Mesendoderm (in vitro differentiated cells): ENCODE measurements around the gene ALDH1L1.

Experiments used
- DNase-seq: peaks from one replicate; pipeline ENCODE4 v3.0.0; 2013
- H2AK5ac ChIP-seq: 2 replicates; pipeline ENCODE4 v1.6.1; 2013; ENCODE audit warnings: low read length, inconsistent platforms
- H2BK120ac ChIP-seq: 2 replicates; pipeline ENCODE4 v1.6.1; 2013; ENCODE audit warnings: low read depth, mild to moderate bottlenecking, low read length, moderate library complexity, mixed read lengths
- H2BK15ac ChIP-seq: replicated peaks from 2 replicates; pipeline ENCODE4 v1.6.1; 2013; ENCODE audit warnings: low read depth, mild to moderate bottlenecking, moderate library complexity
- H2BK5ac ChIP-seq: 2 replicates; pipeline ENCODE4 v1.6.1; 2013; ENCODE audit warnings: low read length, inconsistent platforms
- H3K18ac ChIP-seq: 2 replicates; pipeline ENCODE4 v1.6.1; 2013; ENCODE audit warnings: mild to moderate bottlenecking, low read length, mixed read lengths
- H3K23ac ChIP-seq: one replicate; pipeline ENCODE4 v1.6.1; 2013; ENCODE audit warnings: low read length
- H3K27ac ChIP-seq: 2 replicates; pipeline ENCODE4 v1.5.1; 2013; ENCODE audit warnings: low read depth, mild to moderate bottlenecking, inconsistent platforms, low read length, moderate library complexity
- H3K27me3 ChIP-seq: 2 replicates; pipeline ENCODE4 v1.6.1; 2013; ENCODE audit warnings: low read length, control low read depth, mild to moderate bottlenecking, inconsistent platforms; ENCODE audit not compliant: insufficient read depth, poor library complexity
- H3K36me3 ChIP-seq: 2 replicates; pipeline ENCODE4 v1.6.1; 2013; ENCODE audit warnings: low read length, inconsistent platforms; ENCODE audit not compliant: control insufficient read depth, insufficient read depth
- H3K4ac ChIP-seq: one replicate; pipeline ENCODE4 v1.6.1; 2013; ENCODE audit warnings: low read depth, mild to moderate bottlenecking, low read length, moderate library complexity
- H3K4me1 ChIP-seq: 2 replicates; pipeline ENCODE4 v1.6.1; 2013; ENCODE audit warnings: low read depth, low read length, inconsistent platforms; ENCODE audit not compliant: control insufficient read depth
- H3K4me2 ChIP-seq: 2 replicates; pipeline ENCODE4 v1.6.1; 2013; ENCODE audit warnings: low read length
- H3K4me3 ChIP-seq: 2 replicates; pipeline ENCODE4 v1.5.1; 2013; ENCODE audit warnings: mild to moderate bottlenecking, low read length
- H3K56ac ChIP-seq: one replicate; pipeline ENCODE4 v1.6.1; 2013; ENCODE audit warnings: low read length
- H3K79me1 ChIP-seq: 2 replicates; pipeline ENCODE4 v1.6.1; 2013; ENCODE audit warnings: low read length, inconsistent platforms
- H3K79me2 ChIP-seq: 2 replicates; pipeline ENCODE4 v1.6.1; 2013; ENCODE audit warnings: mild to moderate bottlenecking, low read length; ENCODE audit not compliant: control insufficient read depth, insufficient read depth
- H3K9ac ChIP-seq: 2 replicates; pipeline ENCODE4 v1.6.1; 2013; ENCODE audit warnings: low read length, inconsistent platforms
- H4K5ac ChIP-seq: one replicate; pipeline ENCODE4 v1.6.1; 2013; ENCODE audit warnings: low read length
- H4K8ac ChIP-seq: one replicate; pipeline ENCODE4 v1.6.1; 2013; ENCODE audit warnings: low read depth, mild to moderate bottlenecking, control low read depth, low read length, moderate library complexity
- WGBS: extraction: QIAGEN DNeasy Blood & Tissue Kit; methylation state at CpG from one replicate; pipeline ENCODE4 v1.1.7; 2013; ENCODE audit warnings: low lambda C conversion rate, missing lambda C conversion rate; ENCODE audit not compliant: insufficient coverage; ENCODE audit errors: extremely low coverage; 5-methylcytosine and 5-hydroxymethylcytosine counted together

The ALDH1L1 gene

GRCh38 chr3:126159476-126159875 is 20.9 kb downstream of the ALDH1L1 start:
- Histone ChIP-seq H3K23ac (no peak overlapping the region), H3K4ac (no peak overlapping the region), H2AK5ac (no peak overlapping the region), H3K79me2 (no peaks in the 10 kb centered on the region), H3K9ac (no peak overlapping the region), H3K79me1 (no peaks in the 10 kb centered on the region), H3K18ac (no peak overlapping the region), H3K27ac (no peak overlapping the region), H3K4me3 (no peak overlapping the region), H3K36me3 (no peaks in the 10 kb centered on the region), H3K4me2 (no peak overlapping the region), H3K4me1 (no peaks in the 10 kb centered on the region), H4K5ac (no peak overlapping the region), H2BK5ac (no peak overlapping the region), H3K27me3 (no peaks in the 10 kb centered on the region), H3K56ac (no peak overlapping the region), H4K8ac (no peak overlapping the region), H2BK15ac (no peak overlapping the region), H2BK120ac (no peak overlapping the region)
- no peak for DNase-seq
- no CpG with 5 or more reads among the region's 1 CpG for WGBS

DNA sequence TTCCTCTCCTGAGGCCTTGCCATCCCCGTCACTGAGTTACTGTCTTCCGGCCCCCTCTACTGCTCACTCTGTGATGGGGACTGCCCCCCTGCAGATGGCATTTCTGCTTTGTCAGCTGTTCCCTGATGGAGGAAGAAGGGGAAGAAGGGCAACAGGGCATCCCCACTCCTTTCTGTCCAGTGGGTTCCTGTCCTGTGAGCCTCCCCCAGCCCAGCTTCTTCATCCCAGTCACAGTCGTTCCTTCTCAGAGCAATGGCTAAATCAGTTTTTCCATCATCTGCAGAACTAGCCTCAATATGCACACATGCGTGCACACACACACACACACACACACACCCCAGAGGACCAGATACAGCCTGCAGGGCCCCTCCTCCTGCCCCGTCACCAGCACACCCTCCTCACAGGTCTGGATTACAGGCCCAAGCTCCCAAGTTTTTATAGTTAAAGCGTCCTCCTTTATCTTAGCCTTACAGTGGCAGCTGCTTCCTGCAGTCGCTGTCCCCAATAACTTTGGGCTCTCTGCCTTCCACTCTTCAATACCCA is 21.4 kb downstream of the ALDH1L1 start:
- H3K4me1 ChIP-seq, result no peaks in the 10 kb centered on the region
- no peaks in the 10 kb centered on the region for H3K79me2 ChIP-seq
- no peak overlapping the region for H3K18ac ChIP-seq
- H3K36me3 ChIP-seq, result no peaks in the 10 kb centered on the region
- no peak overlapping the region for H3K4me3 ChIP-seq
- H3K27ac ChIP-seq, result no peak overlapping the region
- WGBS, result no CpG with 5 or more reads among the region's 7 CpGs
- H3K4me2 ChIP-seq, result no peak overlapping the region
- H3K4ac ChIP-seq, result no peak overlapping the region
- no peaks in the 10 kb centered on the region for H3K79me1 ChIP-seq
- no peak overlapping the region for H3K56ac ChIP-seq
- H4K5ac ChIP-seq, result no peak overlapping the region
- H3K23ac ChIP-seq, result no peak overlapping the region
- H2BK5ac ChIP-seq, result no peak overlapping the region
- no peak for DNase-seq
- H2BK15ac ChIP-seq, result no peak overlapping the region
- H4K8ac ChIP-seq, result no peak overlapping the region
- H3K9ac ChIP-seq, result no peak overlapping the region
- no peak overlapping the region for H2BK120ac ChIP-seq
- no peak overlapping the region for H2AK5ac ChIP-seq
- no peaks in the 10 kb centered on the region for H3K27me3 ChIP-seq

GRCh38 chr3:126158016-126158911 is 22.1 kb downstream of the ALDH1L1 start:
- Histone ChIP-seq H3K27me3 (no peaks in the 10 kb centered on the region), H3K4me2 (no peak overlapping the region), H3K4ac (no peak overlapping the region), H3K79me2 (no peaks in the 10 kb centered on the region), H3K4me1 (no peaks in the 10 kb centered on the region), H3K18ac (no peak overlapping the region), H2BK15ac (no peak overlapping the region), H4K5ac (no peak overlapping the region), H3K27ac (no peak overlapping the region), H3K36me3 (no peaks in the 10 kb centered on the region), H3K4me3 (no peak overlapping the region), H3K9ac (no peak overlapping the region), H4K8ac (no peak overlapping the region), H2AK5ac (no peak overlapping the region), H3K23ac (no peak overlapping the region), H3K56ac (no peak overlapping the region), H3K79me1 (no peaks in the 10 kb centered on the region), H2BK120ac (no peak overlapping the region), H2BK5ac (no peak overlapping the region)
- no CpG with 5 or more reads among the region's 18 CpGs for WGBS
- no peak for DNase-seq

DNA sequence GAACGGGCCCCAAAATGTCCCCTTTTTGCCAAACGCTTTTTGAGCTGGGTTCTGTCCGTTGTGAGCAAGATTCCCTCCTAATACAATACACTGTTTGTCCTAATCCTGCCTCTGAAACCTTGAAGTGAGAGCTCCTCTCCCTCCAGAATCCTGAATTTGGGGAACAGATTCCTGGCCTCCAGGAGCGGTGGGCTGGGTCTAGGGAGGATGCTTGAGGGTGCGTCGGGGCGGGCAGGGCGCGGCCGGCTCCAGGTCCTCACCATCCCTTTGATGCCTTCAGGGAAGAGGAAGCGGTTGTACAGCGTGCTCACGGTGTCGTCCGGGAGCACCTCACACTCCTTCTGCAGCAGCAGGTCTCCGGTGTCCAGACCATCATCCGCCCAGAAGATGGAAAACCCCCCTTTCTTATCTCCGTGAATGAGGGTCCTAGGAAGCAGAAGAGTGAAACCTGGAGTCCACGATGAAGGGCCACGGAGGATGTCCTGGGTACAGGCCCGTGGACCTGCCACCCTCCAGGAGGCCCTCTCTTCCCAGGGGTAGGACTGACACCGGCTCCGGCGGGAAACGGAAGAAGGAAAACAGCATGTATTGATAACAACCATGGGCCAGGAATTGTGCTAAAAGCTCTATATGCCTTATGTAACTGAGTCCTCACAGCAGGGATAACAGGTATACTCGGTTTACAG is 23.2 kb downstream of the ALDH1L1 start:
- Histone ChIP-seq H3K4me1 (no peaks in the 10 kb centered on the region), H3K79me1 (no peaks in the 10 kb centered on the region), H4K5ac (no peak overlapping the region), H2BK5ac (no peak overlapping the region), H3K36me3 (no peaks in the 10 kb centered on the region), H3K23ac (no peak overlapping the region), H3K18ac (no peak overlapping the region), H3K27me3 (no peaks in the 10 kb centered on the region), H2BK120ac (no peak overlapping the region), H3K4me2 (no peak overlapping the region), H3K4ac (no peak overlapping the region), H3K9ac (no peak overlapping the region), H3K4me3 (no peak overlapping the region), H2AK5ac (no peak overlapping the region), H3K79me2 (no peaks in the 10 kb centered on the region), H2BK15ac (no peak overlapping the region), H3K56ac (no peak overlapping the region), H3K27ac (no peak overlapping the region), H4K8ac (no peak overlapping the region)
- WGBS, result no CpG with 5 or more reads among the region's 26 CpGs
- no peak for DNase-seq

DNA sequence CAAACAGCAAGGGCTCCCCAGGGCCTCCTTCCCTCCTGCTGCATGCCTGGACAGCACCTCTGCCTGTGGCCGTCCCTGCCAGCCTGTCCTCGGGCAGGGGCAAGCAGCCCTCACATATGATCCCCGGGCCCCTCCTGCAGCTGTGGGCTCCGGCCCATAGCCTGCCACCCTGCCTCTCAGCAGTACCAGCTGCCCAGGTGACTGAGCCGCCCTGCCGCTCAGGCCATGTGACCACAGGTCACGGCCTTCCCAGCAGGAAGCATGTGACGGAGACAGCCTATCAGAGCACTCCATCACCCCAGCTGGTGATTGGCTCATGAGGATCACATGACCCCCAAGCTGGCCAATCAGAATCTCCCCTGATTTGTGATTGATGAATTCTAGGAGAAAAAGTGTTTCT is 23.9 kb downstream of the ALDH1L1 start:
- Histone ChIP-seq H3K27ac (no peak overlapping the region), H3K9ac (no peak overlapping the region), H4K8ac (no peak overlapping the region), H4K5ac (no peak overlapping the region), H2BK15ac (no peak overlapping the region), H3K79me1 (no peaks in the 10 kb centered on the region), H3K4me2 (no peak overlapping the region), H3K4me3 (no peak overlapping the region), H3K27me3 (no peaks in the 10 kb centered on the region), H3K36me3 (no peaks in the 10 kb centered on the region), H3K18ac (no peak overlapping the region), H2BK120ac (no peak overlapping the region), H3K23ac (no peak overlapping the region), H3K79me2 (no peaks in the 10 kb centered on the region), H3K4ac (no peak overlapping the region), H3K4me1 (no peaks in the 10 kb centered on the region), H2BK5ac (no peak overlapping the region), H2AK5ac (no peak overlapping the region), H3K56ac (no peak overlapping the region)
- peak; percentile 24 for DNase-seq
- no CpG with 5 or more reads among the region's 8 CpGs for WGBS
